Upper lobe of left lung (tissue), 4 donors: ENCODE data around the gene RNU5D-1.

Source experiments
- POLR2A ChIP-seq, 4 donors: fragments of 450-650 bp; IDR thresholded peaks; one replicate each; pipeline ENCODE4 v1.5.1; 2016 to 2017; ENCODE audit warnings: antibody characterized with exemption in 4 of 4, mild to moderate bottlenecking in 2 of 4
- TF ChIP-seq, protein P1 (sequence below), 6 experiments: fragments of 450-650 bp in 4 of 6; fragments of 200-600 bp in 2 of 6; sonication (generic) in 2 of 6; IDR thresholded peaks; one replicate each; pipeline ENCODE4 v1.5.1; 2016 to 2019; ENCODE audit warnings: antibody characterized with exemption in 6 of 6

DNA sequence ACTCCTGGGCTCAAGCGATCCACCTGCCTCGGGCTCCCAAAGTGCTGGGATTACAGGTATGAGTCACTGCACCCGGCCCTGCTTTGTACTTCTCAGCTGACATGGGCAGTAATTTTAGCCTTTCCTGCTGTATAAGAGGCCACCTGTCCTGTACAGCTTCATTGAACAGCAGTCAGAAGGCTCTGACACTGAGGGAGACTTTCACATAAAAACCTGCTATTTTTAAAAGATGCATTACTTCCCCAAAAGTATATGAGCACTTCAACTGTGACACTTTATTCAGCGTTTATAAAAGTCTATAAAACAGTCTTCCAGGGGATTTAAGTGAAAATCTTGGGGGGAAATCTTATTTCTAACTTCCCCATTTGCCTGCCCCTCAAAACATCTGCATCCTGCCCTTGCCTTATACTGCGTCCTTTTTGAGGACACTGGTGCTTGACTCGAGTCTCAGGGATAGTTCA lies 17.6 kb downstream of the RNU5D-1 start:
- TF ChIP-seq POLR2A (IDR thresholded peaks at IDR 0.05) = no peak
- TF ChIP-seq, protein P1, sequence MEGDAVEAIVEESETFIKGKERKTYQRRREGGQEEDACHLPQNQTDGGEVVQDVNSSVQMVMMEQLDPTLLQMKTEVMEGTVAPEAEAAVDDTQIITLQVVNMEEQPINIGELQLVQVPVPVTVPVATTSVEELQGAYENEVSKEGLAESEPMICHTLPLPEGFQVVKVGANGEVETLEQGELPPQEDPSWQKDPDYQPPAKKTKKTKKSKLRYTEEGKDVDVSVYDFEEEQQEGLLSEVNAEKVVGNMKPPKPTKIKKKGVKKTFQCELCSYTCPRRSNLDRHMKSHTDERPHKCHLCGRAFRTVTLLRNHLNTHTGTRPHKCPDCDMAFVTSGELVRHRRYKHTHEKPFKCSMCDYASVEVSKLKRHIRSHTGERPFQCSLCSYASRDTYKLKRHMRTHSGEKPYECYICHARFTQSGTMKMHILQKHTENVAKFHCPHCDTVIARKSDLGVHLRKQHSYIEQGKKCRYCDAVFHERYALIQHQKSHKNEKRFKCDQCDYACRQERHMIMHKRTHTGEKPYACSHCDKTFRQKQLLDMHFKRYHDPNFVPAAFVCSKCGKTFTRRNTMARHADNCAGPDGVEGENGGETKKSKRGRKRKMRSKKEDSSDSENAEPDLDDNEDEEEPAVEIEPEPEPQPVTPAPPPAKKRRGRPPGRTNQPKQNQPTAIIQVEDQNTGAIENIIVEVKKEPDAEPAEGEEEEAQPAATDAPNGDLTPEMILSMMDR (IDR thresholded peaks at IDR 0.05) = no peak
